SJSA1 (cell line): ENCODE data around the gene ZHX3. TPM values are rescaled to one million over a fixed set of nuclear protein-coding genes. Genes with fewer than 3 reads are reported as not detected.

ENCODE experiments used
- DNase-seq, 2 experiments: peaks; one replicate each; pipeline ENCODE4 v3.0.0-alpha.2; 2015 to 2020; ENCODE audit warnings: low spot score in 2 of 2, low read depth in 1 of 2
- H3K27ac ChIP-seq: fragments of 250-450 bp; sonication (Bioruptor Pico); 2 replicates; pipeline ENCODE4 v1.5.1; 2020; ENCODE audit warnings: mild to moderate bottlenecking, moderate library complexity
- H3K27me3 ChIP-seq: fragments of 250-450 bp; sonication (Bioruptor Pico); replicated peaks from 2 replicates; pipeline ENCODE4 v1.5.1; 2020; ENCODE audit warnings: mild to moderate bottlenecking, moderate library complexity
- H3K36me3 ChIP-seq: fragments of 250-450 bp; sonication (Bioruptor Pico); 2 replicates; pipeline ENCODE4 v1.5.1; 2020; ENCODE audit warnings: mild to moderate bottlenecking
- H3K4me1 ChIP-seq: fragments of 250-450 bp; sonication (Bioruptor Pico); replicated peaks from 2 replicates; pipeline ENCODE4 v1.6.1; 2021; ENCODE audit warnings: mild to moderate bottlenecking
- H3K4me3 ChIP-seq: fragments of 250-450 bp; sonication (Bioruptor Pico); 2 replicates; pipeline ENCODE4 v1.5.1; 2020; ENCODE audit warnings: mild to moderate bottlenecking
- H3K9me3 ChIP-seq: fragments of 250-450 bp; sonication (Bioruptor Pico); replicated peaks from 2 replicates; pipeline ENCODE4 v1.5.1; 2020; ENCODE audit warnings: mild to moderate bottlenecking
- total RNA-seq: library from RNA; depleted of rRNA; stranded (reverse); fragments of >200 nt; shearing (Covaris generic); gene quantifications from 2 replicates; pipeline ENCODE4 v1.2.3, GENCODE V29; 2014

Gene ZHX3
- total RNA-seq, 1 experiment from 2014 or later: 19.3 TPM

DNA sequence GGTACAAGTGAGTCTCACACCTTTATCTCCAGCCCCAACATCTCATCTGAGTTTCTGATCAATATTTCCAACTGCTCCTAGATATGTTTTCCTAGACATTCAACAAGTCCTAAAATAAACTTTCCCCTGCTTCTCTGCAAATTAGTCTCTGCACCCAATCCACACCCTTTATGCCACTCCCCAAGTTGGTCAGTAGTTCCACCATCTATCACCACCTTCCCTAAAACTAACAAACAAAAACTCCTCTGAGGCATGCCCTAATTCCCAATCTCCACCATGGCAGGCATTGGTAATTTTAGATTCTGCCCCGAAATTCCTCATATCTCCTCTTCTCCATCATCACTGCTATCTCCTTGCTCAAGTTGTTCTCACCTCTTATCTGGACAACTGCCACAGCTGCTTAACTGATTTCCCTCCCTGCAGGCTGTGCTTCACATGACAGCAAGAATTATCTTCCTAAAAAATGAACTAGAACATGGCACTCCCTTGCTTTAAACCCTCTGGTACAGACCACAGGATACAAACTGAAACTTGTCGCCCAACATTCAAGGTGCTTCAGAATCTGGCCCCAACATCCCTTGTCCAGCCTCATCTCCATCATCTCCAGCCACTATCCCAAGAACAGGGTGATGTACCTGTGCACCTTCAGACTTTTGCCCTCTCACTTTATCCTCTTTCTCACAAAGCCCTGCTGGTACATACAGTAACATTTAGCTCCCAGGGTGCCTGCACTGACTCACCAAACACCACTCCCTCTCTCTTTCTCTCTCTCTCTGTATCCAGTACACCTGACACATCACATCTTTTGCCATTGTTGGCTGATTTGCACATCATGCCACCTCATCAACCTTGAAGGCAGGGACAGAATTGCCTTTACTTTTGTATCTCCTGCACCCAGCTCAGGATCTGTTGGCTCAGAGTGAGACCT, 55.5 kb downstream of the ZHX3 start:
- Histone ChIP-seq H3K27me3 (no peaks in the 10 kb centered on the region), H3K27ac (no peak overlapping the region), H3K36me3 (peaks cover 8% of the 10 kb centered on the region), H3K4me3 (no peak overlapping the region), H3K4me1 (no peaks in the 10 kb centered on the region), H3K9me3 (no peaks in the 10 kb centered on the region)
- no peak for DNase-seq

DNA sequence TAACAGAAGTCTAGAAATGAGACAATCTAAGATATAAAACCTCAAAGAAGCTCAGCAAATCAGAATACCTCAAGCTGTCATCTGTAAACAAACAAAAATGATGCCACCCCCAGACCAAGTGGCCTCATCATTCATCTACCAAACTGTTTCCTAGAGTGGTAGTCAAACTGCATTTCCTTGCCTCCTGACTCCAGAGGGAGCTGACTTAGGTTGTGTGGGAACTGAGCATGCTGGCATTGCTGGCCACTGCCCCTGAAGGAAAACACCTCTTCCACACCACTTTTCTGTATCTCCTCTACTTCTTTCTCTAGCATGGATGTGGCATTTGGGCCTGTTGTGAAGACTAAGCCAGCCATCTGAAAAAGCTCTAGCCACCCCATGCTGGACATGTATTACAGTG, 56.3 kb downstream of the ZHX3 start:
- Histone ChIP-seq H3K36me3 (peaks cover 5% of the 10 kb centered on the region), H3K27me3 (no peaks in the 10 kb centered on the region), H3K27ac (no peak overlapping the region), H3K4me3 (no peak overlapping the region), H3K4me1 (no peaks in the 10 kb centered on the region), H3K9me3 (no peaks in the 10 kb centered on the region)
- DNase-seq: no peak

DNA sequence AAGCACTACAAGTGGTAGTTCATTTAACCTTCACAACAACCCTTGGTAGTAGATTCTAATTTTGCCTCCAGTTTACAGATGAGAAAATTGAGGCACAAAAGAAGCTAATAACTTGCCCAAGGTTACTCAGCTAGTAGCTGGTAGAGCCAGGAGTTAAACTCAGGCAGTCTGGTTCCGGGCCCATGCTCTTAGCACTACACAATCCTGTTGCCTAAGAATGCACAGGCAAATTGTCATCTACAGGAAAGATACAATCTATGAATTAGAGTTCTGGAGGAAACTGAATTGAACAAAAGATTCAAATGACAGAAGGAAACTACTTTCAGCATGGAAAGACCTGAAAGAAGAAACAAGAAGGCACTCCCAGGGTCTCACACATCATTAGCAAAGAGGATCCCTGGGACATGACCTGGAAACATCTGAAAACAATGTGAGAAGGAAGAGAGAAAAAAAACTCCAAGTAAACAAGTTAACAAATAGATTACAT, 56.8 kb downstream of the ZHX3 start:
- no peak overlapping the region for H3K4me3 ChIP-seq
- peaks cover under 1% of the 10 kb centered on the region; the same call in 1 of the 2 replicates for H3K36me3 ChIP-seq
- H3K9me3 ChIP-seq: no peaks in the 10 kb centered on the region
- no peak overlapping the region for H3K27ac ChIP-seq
- H3K27me3 ChIP-seq: no peaks in the 10 kb centered on the region
- no peaks in the 10 kb centered on the region for H3K4me1 ChIP-seq
- no peak for DNase-seq

DNA sequence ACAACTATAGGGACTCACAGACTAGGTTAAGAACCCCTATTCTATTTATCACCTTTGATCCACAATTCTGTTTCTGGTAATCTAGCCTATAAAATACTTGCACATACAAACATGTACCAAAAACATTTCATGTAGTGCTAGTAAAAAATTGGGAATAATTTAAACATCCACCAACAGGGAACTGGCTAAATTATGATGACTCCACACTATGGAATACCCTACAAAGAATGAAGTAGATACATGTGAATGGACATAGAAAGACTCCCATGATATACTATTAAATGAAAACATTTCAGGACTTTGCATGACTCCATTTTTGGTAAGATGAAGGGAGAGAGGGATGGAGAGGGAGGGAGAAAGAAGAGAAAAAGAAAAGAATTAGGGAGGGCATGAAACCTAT, 58.2 kb downstream of the ZHX3 start:
- no peaks in the 10 kb centered on the region for H3K27me3 ChIP-seq
- no peaks in the 10 kb centered on the region for H3K4me1 ChIP-seq
- no peak overlapping the region for H3K4me3 ChIP-seq
- H3K27ac ChIP-seq: no peak overlapping the region
- no peaks in the 10 kb centered on the region; the same call in 1 of the 2 replicates for H3K36me3 ChIP-seq
- H3K9me3 ChIP-seq: no peaks in the 10 kb centered on the region
- DNase-seq: no peak

DNA sequence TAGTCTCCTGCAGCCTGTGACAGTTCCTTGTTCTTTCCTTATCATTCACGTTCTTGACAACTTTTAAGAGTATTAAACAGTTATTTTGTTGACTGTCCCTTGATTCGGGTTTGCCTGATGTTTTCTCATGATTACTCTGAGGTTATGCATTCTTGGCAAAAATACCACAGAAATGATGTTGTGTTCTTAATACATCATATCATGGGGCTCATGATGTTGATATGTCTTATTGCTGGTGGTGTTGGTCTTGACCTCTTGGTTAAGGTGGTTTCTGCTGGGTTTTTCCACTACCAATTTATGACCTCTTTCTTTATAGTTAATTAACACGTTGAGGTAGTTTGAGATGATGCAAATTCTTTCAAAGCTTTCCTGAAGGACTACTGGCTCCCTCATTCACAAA, 59.1 kb downstream of the ZHX3 start:
- DNase-seq: no peak
- Histone ChIP-seq H3K27me3 (no peaks in the 10 kb centered on the region), H3K9me3 (no peaks in the 10 kb centered on the region), H3K4me1 (no peaks in the 10 kb centered on the region), H3K4me3 (no peak overlapping the region), H3K36me3 (no peaks in the 10 kb centered on the region; the same call in 1 of the 2 replicates), H3K27ac (no peak overlapping the region)

DNA sequence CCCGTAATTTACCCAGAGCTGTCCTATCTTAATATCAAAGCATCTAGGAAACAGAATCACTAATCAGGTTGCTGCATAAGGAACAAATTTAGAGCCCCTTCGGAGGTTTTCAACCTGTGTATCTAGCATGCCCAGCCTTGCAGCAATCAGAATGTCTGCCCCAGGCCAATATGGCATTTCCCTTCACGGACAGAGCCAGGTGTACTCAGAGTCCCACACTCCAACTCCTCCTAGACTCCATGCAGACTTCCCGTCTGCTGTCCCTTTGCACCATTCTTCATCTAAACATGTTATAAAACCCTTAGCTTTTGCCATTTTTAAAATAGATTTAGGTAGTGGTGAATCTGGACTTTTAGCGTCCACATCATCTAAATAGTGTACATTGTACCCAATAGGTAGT, 61.0 kb downstream of the ZHX3 start:
- Histone ChIP-seq H3K4me1 (no peaks in the 10 kb centered on the region), H3K27ac (no peak overlapping the region), H3K27me3 (no peaks in the 10 kb centered on the region), H3K9me3 (no peaks in the 10 kb centered on the region), H3K4me3 (no peak overlapping the region), H3K36me3 (peaks cover 3% of the 10 kb centered on the region; the same call in 1 of the 2 replicates)
- no peak for DNase-seq

DNA sequence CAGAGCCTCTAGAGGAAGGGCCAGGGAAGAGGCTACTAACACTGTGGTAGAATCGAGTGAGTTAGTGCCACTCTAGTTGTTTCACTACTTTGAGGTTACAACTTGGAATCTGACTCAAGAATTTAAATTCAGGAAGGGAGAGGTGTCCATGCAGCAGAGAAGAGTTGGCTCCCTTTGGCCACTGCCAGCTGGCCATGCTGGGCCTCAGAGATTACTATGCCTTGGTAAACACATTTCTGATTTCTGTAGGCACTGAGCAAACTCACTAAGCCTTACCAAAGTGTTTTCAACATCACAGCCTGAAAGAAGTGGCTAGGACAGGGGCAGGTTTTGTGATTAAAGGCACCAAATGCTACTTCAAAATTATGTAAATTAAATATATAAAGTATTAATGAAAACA, 61.9 kb downstream of the ZHX3 start:
- no peaks in the 10 kb centered on the region for H3K4me1 ChIP-seq
- H3K9me3 ChIP-seq: no peaks in the 10 kb centered on the region
- no peaks in the 10 kb centered on the region for H3K27me3 ChIP-seq
- H3K27ac ChIP-seq: no peak overlapping the region
- H3K4me3 ChIP-seq: no peak overlapping the region
- DNase-seq: no peak
- peaks cover 3% of the 10 kb centered on the region; the same call in 1 of the 2 replicates for H3K36me3 ChIP-seq

DNA sequence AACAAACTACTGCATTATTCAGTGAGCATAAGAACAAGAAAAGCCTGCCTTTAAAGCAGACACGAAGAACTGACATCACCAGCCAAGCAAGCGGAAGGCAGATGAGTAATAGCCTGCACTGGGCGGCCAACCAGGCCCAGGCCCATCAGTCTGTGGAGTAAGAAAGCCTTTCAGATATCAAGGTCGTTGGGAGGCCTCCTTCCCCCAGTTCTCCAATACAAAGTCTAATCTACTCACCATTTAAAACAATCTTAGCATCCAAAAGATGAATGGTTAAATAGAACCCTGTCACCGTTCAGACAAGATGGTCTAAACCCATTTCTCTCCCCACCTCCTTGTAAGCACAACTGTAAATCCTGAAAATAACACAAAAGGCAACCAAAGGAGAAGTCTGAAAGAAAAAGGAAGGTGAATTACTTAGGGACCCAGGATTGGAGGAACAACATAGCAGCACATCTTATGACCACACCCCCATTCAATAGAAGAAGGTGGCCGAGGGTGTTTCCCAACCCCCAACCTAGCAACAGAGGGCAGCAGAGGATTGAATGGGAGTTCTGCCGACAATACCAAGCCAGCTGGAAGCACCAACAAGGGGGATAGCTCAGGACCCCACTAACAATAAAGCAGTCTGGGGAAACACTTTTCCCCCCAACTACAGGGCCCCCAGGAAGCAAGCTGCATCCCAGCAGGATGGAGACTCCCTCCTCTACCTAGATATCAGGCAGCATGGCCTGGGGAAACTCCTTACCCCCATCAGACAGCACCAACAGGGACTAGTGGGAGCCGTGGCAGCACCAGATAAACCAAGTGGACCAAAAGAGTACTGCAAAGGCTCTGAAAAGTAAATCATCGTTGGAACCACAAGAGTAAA, 67.9 kb downstream of the ZHX3 start:
- peaks cover 15% of the 10 kb centered on the region for H3K4me1 ChIP-seq
- peak; percentile 59 to 65 for DNase-seq
- H3K27me3 ChIP-seq: no peaks in the 10 kb centered on the region
- no peak overlapping the region for H3K4me3 ChIP-seq
- H3K27ac ChIP-seq: peak overlapping the region; percentile 23
- no peaks in the 10 kb centered on the region for H3K9me3 ChIP-seq
- H3K36me3 ChIP-seq: peaks cover 6% of the 10 kb centered on the region; the same call in 1 of the 2 replicates

DNA sequence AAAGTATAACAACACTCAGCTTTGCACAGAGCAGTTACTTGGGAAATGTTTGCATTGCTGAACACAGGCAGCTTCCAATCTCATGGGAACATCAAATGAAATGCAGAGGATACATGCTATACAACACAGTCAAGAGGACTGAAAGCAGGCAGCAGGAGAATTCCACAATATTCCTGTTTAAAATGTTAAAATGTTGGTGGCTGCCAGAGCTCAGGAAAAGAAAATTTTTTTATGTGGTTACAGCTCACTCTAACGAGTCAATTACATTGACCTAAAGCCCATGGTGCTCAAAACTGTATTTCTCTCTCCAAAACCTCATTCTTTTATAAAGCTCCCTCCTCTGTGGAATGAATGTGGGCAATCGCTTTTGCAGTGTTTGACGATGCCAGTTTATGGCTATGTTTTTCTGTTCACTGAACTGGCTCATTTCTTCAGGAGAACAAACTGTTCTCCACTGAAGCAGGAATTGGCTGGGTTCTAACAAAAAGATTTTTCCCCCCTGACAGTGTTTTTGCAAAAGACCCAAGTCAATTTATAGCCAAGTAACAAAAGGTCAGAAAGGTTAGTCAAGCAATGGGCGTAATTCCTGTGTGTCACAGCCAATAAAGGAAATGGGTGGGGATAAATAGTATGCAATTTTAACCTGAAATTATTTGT, 69.0 kb downstream of the ZHX3 start:
- Histone ChIP-seq H3K27me3 (no peaks in the 10 kb centered on the region), H3K4me3 (no peak overlapping the region), H3K27ac (no peak overlapping the region), H3K9me3 (no peaks in the 10 kb centered on the region), H3K36me3 (peaks cover 6% of the 10 kb centered on the region; the same call in 1 of the 2 replicates), H3K4me1 (peaks cover 15% of the 10 kb centered on the region)
- no peak for DNase-seq

DNA sequence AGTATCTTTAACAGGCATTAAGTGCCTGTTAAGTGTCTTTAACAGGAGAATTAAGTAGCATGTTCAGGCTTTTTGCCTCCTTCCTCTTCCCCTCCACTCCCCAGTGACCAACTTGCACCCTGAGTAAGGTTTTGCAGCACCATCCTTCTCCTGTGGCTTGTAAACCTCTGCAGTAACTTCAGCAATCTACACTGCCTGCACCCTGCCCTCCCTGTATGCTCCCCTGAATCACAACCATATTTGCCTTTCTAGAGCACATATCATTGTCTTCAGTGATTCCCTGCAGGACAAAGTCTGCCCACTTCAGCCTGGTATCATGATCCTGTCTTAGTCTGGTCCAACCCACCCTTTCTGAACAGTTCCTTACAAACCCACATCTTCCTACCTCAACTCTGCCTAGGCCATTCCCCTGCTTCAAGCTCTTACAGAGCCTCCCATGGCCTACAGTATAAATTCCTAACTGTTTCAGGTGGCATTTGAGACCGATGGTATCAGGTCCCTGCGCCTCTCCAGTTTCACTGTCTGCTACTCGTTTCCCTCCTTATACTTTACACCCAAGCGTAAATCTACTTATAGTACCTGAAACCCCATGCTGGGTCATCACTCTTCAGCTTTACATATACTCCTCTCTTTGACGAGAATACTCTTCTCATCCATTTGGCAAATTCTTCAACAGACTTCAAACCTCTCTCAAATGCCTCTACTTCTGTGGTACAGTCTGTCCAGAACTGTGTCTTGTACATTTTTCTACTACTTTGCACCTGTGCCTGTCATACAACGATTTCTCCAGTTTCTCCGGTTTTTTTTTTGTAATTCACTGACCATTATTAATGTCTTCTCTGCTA, 69.8 kb downstream of the ZHX3 start:
- no peak for DNase-seq
- Histone ChIP-seq H3K27me3 (no peaks in the 10 kb centered on the region), H3K27ac (no peak overlapping the region), H3K4me3 (no peak overlapping the region), H3K4me1 (peaks cover 15% of the 10 kb centered on the region), H3K36me3 (peaks cover 6% of the 10 kb centered on the region; the same call in 1 of the 2 replicates), H3K9me3 (no peaks in the 10 kb centered on the region)

DNA sequence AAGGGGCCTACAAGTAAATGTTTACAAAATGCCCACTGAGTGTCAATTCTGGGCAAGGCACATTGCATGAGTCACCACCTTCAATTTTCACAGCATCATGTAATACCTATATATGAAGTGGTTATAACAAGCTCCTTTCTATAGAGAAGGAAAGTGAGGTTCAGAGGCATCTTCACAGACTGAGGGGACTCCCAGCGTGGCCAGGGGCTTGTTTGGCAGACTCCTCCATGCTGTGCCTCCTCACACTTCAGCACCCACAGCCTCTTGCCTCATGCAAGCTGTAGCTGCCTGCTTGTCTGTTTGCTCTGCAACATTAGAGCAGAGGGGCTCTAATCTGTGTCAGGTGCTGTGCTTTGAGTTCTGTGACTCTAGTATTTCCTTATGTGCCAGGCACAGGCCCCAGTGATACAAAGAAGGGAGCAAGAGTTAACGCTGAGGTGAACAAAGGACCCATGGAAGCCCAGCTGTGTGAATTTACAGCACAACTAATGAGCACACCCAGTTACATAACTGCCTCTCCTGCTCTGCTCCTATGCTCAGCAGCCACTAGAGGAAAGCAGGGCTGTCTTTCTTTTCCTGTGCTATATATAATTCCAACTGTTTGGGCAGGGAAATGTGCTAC, 72.3 kb downstream of the ZHX3 start:
- peaks cover 15% of the 10 kb centered on the region for H3K4me1 ChIP-seq
- H3K27me3 ChIP-seq: no peaks in the 10 kb centered on the region
- H3K27ac ChIP-seq: no peak overlapping the region
- no peaks in the 10 kb centered on the region for H3K9me3 ChIP-seq
- H3K4me3 ChIP-seq: no peak overlapping the region
- DNase-seq: no peak
- peaks cover 3% of the 10 kb centered on the region; the same call in 1 of the 2 replicates for H3K36me3 ChIP-seq

DNA sequence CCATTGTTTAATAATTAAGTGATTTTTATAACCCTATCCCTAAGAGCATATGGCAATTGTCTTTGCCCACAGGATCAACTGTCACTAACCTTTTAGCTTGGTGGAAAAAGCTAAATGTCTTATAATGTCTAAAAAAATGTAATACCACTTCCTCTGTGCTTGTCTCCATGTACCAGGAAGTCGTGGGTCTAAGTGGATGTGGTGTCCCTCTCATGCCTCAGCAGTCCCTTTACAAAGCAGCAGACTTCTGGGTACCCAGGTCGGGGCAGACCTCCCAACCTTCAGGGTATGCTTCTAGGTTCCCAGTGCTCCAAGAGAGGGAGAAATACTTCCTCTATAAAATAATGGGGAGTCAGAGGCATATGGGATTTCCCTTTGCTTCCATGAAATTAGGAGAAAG, 74.7 kb downstream of the ZHX3 start:
- Histone ChIP-seq H3K9me3 (no peaks in the 10 kb centered on the region), H3K36me3 (no peaks in the 10 kb centered on the region), H3K4me3 (no peak overlapping the region), H3K4me1 (no peaks in the 10 kb centered on the region), H3K27me3 (no peaks in the 10 kb centered on the region), H3K27ac (no peak overlapping the region)
- DNase-seq: no peak
